ENCODE data around the gene NR4A1. TPM values are rescaled to one million over a fixed set of nuclear protein-coding genes. Genes with fewer than 3 reads are reported as not detected.

The NR4A1 gene
- total and polyA plus RNA-seq, 4 donors, result 48.2 to 677 (median 284) TPM

DNA sequence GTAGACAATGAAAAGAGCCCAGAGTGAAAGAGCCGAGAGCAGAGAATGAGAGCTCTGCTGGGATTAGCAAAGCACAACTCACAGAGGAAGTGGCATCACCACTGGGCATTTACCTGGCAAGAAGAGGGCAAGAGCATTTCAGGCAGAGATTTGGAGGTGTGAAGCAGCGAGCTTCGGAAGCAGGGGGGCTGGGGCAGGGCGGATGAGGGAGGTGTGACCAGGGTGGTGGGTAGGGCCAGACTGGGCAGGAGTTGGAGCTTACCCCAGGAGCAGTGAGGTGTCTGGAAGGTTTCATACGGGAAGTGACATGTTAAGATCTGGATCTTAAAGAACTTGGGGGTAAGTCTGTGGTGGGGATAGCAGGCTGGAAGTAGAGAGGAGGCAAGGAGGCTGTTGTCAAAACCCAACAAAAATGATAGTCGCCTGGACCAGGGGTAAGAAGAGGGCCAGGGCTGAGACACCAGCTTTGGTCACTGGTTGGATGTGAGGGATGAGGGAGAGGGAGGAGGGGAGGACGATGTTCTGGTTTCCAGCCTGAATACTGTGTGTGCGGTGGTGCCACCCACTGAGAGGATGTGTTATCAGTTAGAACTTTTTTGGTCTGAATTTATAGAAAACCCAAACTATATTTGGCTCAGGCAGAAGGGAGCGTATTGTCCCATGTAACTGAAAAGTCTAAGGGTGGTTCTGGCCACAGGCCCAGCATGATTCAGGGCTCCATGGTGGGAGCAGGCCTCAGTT is 33.4 kb downstream of the NR4A1 start:
- ATAC-seq (ENCODE audit: low FRiP score) (no peak), DNase-seq (peak in 1 of 2 donors; percentile 71)
- 84 to 86% methylated on average over 9 of the region's 9 CpGs for WGBS, 2 donors
- Histone ChIP-seq H3K27ac (ENCODE audit: low read depth in 1 of 2, low read length in 2 of 2) (no peak overlapping the region), H3K4me3 (ENCODE audit: low read length in 2 of 2) (no peak overlapping the region), H3K9me3 (ENCODE audit: control insufficient read depth, low read length) (no peaks in the 10 kb centered on the region), H3K27me3 (ENCODE audit: control insufficient read depth in 1 of 2, insufficient read depth in 2 of 2, low read length in 1 of 2) (no peaks in the 10 kb centered on the region), H3K4me1 (ENCODE audit: control insufficient read depth in 1 of 2, insufficient read depth in 2 of 2, low read length in 2 of 2) (no peaks in the 10 kb centered on the region), H3K36me3 (ENCODE audit: control insufficient read depth in 1 of 2, insufficient read depth in 2 of 2, low read length in 1 of 2) (no peaks in the 10 kb centered on the region)
- intact Hi-C loops (cut with DNase I), result loop anchor here in 1 of 2 donors (5.0 kb wide), 1 partner anchor 82 kb away; no protein-coding TSS in a partner anchor

DNA sequence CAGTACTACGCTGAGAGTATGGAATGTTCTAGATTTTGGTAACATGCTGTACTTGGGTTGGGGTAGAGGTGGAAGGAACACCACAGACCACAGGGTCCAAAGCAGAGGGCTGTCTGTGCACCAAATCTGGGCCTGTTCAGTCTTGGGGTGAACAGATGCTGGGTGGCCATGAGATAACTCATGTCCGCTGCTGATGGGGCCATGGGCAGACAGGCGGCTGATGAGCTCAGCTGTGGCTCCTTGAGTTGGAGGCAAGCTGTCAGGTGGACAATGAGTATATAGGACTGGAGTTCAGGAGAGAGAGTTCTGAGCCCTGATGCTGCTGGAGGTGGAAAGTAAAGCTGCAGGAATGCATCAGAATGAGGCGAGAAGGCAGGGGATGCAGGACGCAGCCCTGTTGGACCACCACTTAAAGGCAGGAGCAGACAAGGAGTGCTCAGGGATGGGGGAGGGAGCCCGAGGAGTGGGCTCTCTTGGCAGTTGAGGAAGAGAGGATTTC is 34.5 kb downstream of the NR4A1 start:
- ATAC-seq (ENCODE audit: low FRiP score) (no peak), DNase-seq (no peak)
- Histone ChIP-seq H3K4me3 (ENCODE audit: low read length in 2 of 2) (no peak overlapping the region), H3K9me3 (ENCODE audit: control insufficient read depth, low read length) (no peaks in the 10 kb centered on the region), H3K36me3 (ENCODE audit: control insufficient read depth in 1 of 2, insufficient read depth in 2 of 2, low read length in 1 of 2) (no peaks in the 10 kb centered on the region), H3K27me3 (ENCODE audit: control insufficient read depth in 1 of 2, insufficient read depth in 2 of 2, low read length in 1 of 2) (no peaks in the 10 kb centered on the region), H3K27ac (ENCODE audit: low read depth in 1 of 2, low read length in 2 of 2) (no peak overlapping the region), H3K4me1 (ENCODE audit: control insufficient read depth in 1 of 2, insufficient read depth in 2 of 2, low read length in 2 of 2) (no peaks in the 10 kb centered on the region)
- intact Hi-C loops (cut with DNase I), result loop anchor here in 1 of 2 donors (5.0 kb wide), 1 partner anchor 83 kb away; no protein-coding TSS in a partner anchor
- WGBS, 2 donors, result 86 to 91% methylated on average over 6 of the region's 6 CpGs

DNA sequence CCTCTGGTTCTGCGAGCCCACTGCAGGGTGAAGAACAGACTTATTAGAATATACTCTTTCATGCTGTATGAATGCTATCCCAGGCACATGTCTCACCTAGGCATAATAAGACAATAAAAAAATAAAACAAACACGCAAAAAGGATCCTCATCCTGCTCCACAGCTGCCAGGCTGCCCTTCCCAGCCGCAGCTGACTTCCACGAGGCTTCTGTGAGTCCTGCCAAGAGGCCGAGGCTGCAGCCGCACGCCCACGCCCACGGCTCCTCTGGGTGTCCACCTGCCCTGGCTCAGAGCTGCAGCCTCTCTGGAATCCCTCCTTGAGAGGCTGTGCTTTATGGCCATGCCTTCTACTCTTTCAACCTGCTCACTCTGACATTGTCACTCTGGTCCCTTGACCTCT is 35.1 kb downstream of the NR4A1 start:
- WGBS, 2 donors, result 64 to 65% methylated on average over 9 of the region's 9 CpGs
- intact Hi-C loops (cut with DNase I), result loop anchor here in 1 of 2 donors (5.0 kb wide), 1 partner anchor 84 kb away; no protein-coding TSS in a partner anchor
- H3K4me1 ChIP-seq (ENCODE audit: control insufficient read depth in 1 of 2, insufficient read depth in 2 of 2, low read length in 2 of 2), result no peaks in the 10 kb centered on the region
- no peaks in the 10 kb centered on the region for H3K36me3 ChIP-seq (ENCODE audit: control insufficient read depth in 1 of 2, insufficient read depth in 2 of 2, low read length in 1 of 2)
- H3K9me3 ChIP-seq (ENCODE audit: control insufficient read depth, low read length), result no peaks in the 10 kb centered on the region
- ATAC-seq (ENCODE audit: low FRiP score), result no peak
- no peak overlapping the region for H3K4me3 ChIP-seq (ENCODE audit: low read length in 2 of 2)
- no peaks in the 10 kb centered on the region for H3K27me3 ChIP-seq (ENCODE audit: control insufficient read depth in 1 of 2, insufficient read depth in 2 of 2, low read length in 1 of 2)
- DNase-seq, result peak in 1 of 2 donors; percentile 59
- H3K27ac ChIP-seq (ENCODE audit: low read depth in 1 of 2, low read length in 2 of 2), result no peak overlapping the region

DNA sequence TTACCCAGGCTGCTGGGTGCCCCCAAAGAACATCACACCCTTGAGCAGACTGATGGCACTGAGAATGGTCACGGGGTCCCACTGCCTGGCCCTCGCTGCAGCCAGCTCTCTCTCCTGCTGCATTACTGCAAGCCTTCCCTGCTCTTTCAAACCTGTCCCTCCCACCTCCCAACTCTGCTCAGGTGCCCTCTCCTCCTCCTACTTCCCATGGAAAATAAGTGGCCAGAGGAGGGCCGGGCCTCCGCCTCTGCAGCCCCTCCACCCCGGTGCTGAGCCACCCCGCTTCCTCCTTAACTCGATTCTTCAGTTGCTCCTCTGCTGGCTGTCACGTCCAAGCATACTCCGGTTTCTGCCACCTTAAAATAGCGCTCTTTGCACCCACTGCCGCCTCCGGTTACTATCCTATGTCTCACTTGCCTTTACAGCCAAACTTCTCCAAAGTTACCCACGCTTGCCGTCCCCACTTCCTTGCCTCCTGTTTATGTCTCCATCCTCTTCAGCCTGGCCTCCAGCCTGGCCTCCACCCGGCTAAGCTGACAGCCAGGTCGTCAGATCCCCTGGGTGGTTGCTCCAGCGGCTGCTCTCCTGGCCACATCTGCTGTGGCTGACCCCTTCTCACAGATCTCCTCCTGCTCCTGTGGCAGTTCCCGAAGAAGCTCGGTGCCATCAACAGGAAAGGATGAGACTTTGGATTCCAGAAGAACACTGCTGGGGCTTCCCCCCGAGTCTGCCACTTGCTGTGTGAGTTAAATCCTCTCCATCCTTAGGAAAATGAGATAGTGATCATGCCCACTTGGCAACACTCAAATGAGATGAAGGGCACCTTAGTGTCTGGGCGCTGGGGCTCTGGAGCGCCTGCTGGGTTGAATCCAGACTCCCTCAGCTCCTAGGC is 35.9 kb downstream of the NR4A1 start:
- intact Hi-C loops (cut with DNase I), result loop anchor here in 1 of 2 donors (5.0 kb wide), 1 partner anchor 85 kb away; no protein-coding TSS in a partner anchor
- Histone ChIP-seq H3K27me3 (ENCODE audit: control insufficient read depth in 1 of 2, insufficient read depth in 2 of 2, low read length in 1 of 2) (no peaks in the 10 kb centered on the region), H3K4me1 (ENCODE audit: control insufficient read depth in 1 of 2, insufficient read depth in 2 of 2, low read length in 2 of 2) (no peaks in the 10 kb centered on the region), H3K36me3 (ENCODE audit: control insufficient read depth in 1 of 2, insufficient read depth in 2 of 2, low read length in 1 of 2) (no peaks in the 10 kb centered on the region), H3K27ac (ENCODE audit: low read depth in 1 of 2, low read length in 2 of 2) (no peak overlapping the region), H3K9me3 (ENCODE audit: control insufficient read depth, low read length) (no peaks in the 10 kb centered on the region), H3K4me3 (ENCODE audit: low read length in 2 of 2) (no peak overlapping the region)
- 74 to 76% methylated on average over 22 of the region's 22 CpGs for WGBS, 2 donors
- ATAC-seq (ENCODE audit: low FRiP score) (no peak), DNase-seq (peak in 1 of 2 donors; percentile 57)

DNA sequence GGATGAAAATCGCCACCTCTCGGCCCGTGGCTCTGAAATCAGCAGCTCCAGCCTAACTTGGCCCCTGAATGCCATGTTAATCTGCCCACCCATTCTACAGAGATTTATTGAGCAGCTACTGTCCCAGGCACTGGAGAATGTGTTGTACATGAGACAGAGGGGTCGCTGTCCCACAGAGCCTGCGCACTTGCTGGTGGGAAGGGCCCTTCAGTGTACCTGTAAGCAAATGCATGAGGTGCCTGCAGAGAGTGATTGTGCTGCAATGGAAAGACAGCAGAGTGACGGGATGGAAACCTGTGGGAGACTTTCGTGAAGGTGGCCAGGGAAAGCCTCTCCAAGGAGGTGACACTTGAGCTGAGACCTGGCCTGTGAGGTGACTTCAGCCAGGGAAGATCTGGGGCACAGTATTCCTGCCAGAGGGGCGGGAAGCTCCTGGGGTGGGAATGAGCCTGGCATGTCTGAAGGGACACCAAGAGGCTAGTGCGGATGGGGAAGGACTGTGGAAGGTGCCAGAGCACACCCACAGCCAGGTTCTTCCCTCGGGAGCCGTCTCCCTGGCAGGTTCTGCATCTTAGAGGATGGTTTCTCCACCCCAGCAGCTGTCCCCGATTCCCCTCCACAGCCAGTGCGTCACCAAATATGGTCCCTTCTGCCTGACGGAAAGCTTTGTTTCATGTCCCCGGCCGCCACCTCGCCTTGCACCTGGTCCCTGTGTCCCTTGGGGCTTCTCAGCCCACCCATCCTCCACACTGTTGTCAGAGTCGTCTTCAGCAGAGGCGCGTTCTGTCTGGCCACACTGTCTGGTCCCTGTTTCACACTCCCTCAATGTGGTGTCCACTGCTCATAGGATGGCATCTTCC is 36.9 kb downstream of the NR4A1 start:
- H3K4me3 ChIP-seq (ENCODE audit: low read length in 2 of 2), result no peak overlapping the region
- DNase-seq, result peak in 1 of 2 donors; percentile 69
- H3K27ac ChIP-seq (ENCODE audit: low read depth in 1 of 2, low read length in 2 of 2), result no peak overlapping the region
- WGBS, 2 donors, result 76 to 78% methylated on average over 20 of the region's 20 CpGs
- intact Hi-C loops (cut with DNase I), result loop anchor here in 1 of 2 donors (5.0 kb wide), 1 partner anchor 86 kb away; no protein-coding TSS in a partner anchor
- no peaks in the 10 kb centered on the region for H3K36me3 ChIP-seq (ENCODE audit: control insufficient read depth in 1 of 2, insufficient read depth in 2 of 2, low read length in 1 of 2)
- no peak for ATAC-seq (ENCODE audit: low FRiP score)
- no peaks in the 10 kb centered on the region for H3K4me1 ChIP-seq (ENCODE audit: control insufficient read depth in 1 of 2, insufficient read depth in 2 of 2, low read length in 2 of 2)
- no peaks in the 10 kb centered on the region for H3K9me3 ChIP-seq (ENCODE audit: control insufficient read depth, low read length)
- H3K27me3 ChIP-seq (ENCODE audit: control insufficient read depth in 1 of 2, insufficient read depth in 2 of 2, low read length in 1 of 2), result no peaks in the 10 kb centered on the region

DNA sequence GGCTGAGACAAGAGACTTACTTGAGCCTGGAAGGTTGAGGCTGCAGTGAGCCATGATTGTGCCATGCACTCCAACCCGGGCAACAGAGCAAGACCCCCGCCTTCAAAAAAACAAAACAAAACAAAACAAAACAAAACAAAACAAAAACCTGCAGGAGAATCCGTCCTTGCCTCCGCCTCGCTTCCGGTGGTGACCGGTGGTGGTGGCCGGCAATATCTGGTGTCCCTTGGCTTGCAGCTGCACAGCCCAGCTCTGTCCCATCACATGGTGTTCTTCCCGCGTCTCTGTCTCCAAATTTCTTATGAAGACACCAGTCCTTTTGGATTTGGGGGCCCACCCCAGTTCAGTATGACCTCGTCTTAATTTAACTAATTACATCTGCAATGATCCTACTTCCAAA is 38.2 kb downstream of the NR4A1 start:
- ATAC-seq (ENCODE audit: low FRiP score), result no peak
- 83 to 85% methylated on average over 11 of the region's 11 CpGs for WGBS, 2 donors

DNA sequence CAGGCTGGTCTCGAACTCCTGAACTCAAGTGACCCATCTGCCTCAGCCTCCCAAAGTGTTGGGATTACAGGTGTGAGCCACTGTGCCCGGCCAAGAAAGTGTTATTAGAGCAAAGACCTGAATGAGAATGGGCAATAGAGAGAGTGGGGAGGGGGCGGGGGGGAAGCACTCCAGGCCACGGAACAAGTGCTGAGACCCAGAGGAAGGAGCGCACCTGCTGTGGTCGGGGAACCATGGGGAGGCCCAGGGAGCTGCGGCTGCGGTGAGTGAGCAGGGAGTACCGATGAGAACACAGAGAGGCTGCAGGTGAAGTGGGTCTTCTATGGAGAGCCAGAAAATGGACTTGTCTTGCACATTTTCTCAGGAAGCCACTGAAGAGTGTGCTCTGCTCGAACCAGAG is 39.0 kb downstream of the NR4A1 start:
- no peak overlapping the region for H3K4me3 ChIP-seq (ENCODE audit: low read length in 2 of 2)

More for the DNA sequence above, 38.2 kb downstream of the NR4A1 start:
- Histone ChIP-seq H3K9me3 (ENCODE audit: control insufficient read depth, low read length) (peaks cover under 1% of the 10 kb centered on the region), H3K4me3 (ENCODE audit: low read length in 2 of 2) (no peak overlapping the region), H3K27ac (ENCODE audit: low read depth in 1 of 2, low read length in 2 of 2) (no peak overlapping the region), H3K36me3 (ENCODE audit: control insufficient read depth in 1 of 2, insufficient read depth in 2 of 2, low read length in 1 of 2) (no peaks in the 10 kb centered on the region), H3K4me1 (ENCODE audit: control insufficient read depth in 1 of 2, insufficient read depth in 2 of 2, low read length in 2 of 2) (no peaks in the 10 kb centered on the region), H3K27me3 (ENCODE audit: control insufficient read depth in 1 of 2, insufficient read depth in 2 of 2, low read length in 1 of 2) (no peaks in the 10 kb centered on the region)
- intact Hi-C loops (cut with DNase I), result loop anchor here in 1 of 2 donors (5.0 kb wide), 1 partner anchor 87 kb away; no protein-coding TSS in a partner anchor
- DNase-seq, result peak in 1 of 2 donors; percentile 51

DNA sequence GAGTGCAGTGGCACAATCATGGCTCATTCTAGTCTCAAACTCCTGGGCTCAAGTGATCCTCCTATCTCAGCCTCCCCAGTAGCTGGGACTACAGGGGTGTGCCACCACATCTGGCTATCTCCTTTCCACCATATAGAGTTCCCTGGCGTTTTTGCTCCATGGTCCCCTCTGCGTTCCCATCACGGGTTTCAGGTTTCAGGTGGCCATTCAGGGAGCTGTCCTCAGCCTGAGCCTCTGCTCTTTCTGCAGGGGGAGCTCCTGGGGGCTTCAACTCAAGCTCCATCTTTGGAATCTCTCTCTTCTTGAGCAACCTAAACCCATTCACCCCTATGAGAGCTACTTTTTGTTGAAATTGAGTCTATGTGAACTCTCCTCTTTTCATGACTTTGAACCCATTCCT is 39.8 kb downstream of the NR4A1 start:
- intact Hi-C loops (cut with DNase I), result no loop called here
- Histone ChIP-seq H3K36me3 (ENCODE audit: control insufficient read depth in 1 of 2, insufficient read depth in 2 of 2, low read length in 1 of 2) (no peaks in the 10 kb centered on the region), H3K27me3 (ENCODE audit: control insufficient read depth in 1 of 2, insufficient read depth in 2 of 2, low read length in 1 of 2) (no peaks in the 10 kb centered on the region), H3K4me1 (ENCODE audit: control insufficient read depth in 1 of 2, insufficient read depth in 2 of 2, low read length in 2 of 2) (no peaks in the 10 kb centered on the region), H3K27ac (ENCODE audit: low read depth in 1 of 2, low read length in 2 of 2) (no peak overlapping the region), H3K4me3 (ENCODE audit: low read length in 2 of 2) (no peak overlapping the region), H3K9me3 (ENCODE audit: control insufficient read depth, low read length) (peaks cover 2% of the 10 kb centered on the region)
- DNase-seq, result no peak
- ATAC-seq (ENCODE audit: low FRiP score), result no peak
- 10 to 19% methylated on average over 3 of the region's 3 CpGs for WGBS, 2 donors

More for the DNA sequence above, 39.0 kb downstream of the NR4A1 start:
- ATAC-seq (ENCODE audit: low FRiP score), result no peak
- Histone ChIP-seq H3K27ac (ENCODE audit: low read depth in 1 of 2, low read length in 2 of 2) (no peak overlapping the region), H3K27me3 (ENCODE audit: control insufficient read depth in 1 of 2, insufficient read depth in 2 of 2, low read length in 1 of 2) (no peaks in the 10 kb centered on the region), H3K4me1 (ENCODE audit: control insufficient read depth in 1 of 2, insufficient read depth in 2 of 2, low read length in 2 of 2) (no peaks in the 10 kb centered on the region), H3K9me3 (ENCODE audit: control insufficient read depth, low read length) (peaks cover 2% of the 10 kb centered on the region), H3K36me3 (ENCODE audit: control insufficient read depth in 1 of 2, insufficient read depth in 2 of 2, low read length in 1 of 2) (no peaks in the 10 kb centered on the region)
- intact Hi-C loops (cut with DNase I), result no loop called here
- 72 to 80% methylated on average over 10 of the region's 10 CpGs for WGBS, 2 donors
- DNase-seq, result peak in 1 of 2 donors; percentile 62
